GM19324 (cell line): ENCODE measurements around the gene PGAM1.
A peak's percentile ranks its signal among the peaks of the same experiment; 100 is the strongest.
"Not testable (repeated sequence)": the region's sequence is repeated elsewhere in the genome, so short reads cannot be mapped to it uniquely, and the experiment has no call there.

Source experiments
- ATAC-seq: cut with Tn5 transposase; IDR thresholded peaks from one replicate; pipeline ENCODE4 v1.9.1; 2021; ENCODE audit warnings: mild to moderate bottlenecking, moderate library complexity; ENCODE audit not compliant: unreplicated experiment, low FRiP score

Gene PGAM1

GRCh38 chr10:97425964-97426775 is at the start of gene PGAM1:
PGAM1 (plus strand) TSS chr10:97426191; CDS start chr10:97426308, 117 bp downstream.
- peak; percentile 92 for ATAC-seq

GRCh38 chr10:97376413-97376812 is 49.6 kb upstream of the PGAM1 start:
- ATAC-seq, result no peak

- no peak for ATAC-seq
These were observed 46.8 kb upstream of the PGAM1 start for GRCh38 chr10:97378933-97379921.

GRCh38 chr10:97380516-97380915 is 45.5 kb upstream of the PGAM1 start:
- ATAC-seq, result no peak

GRCh38 chr10:97381626-97382025 is 44.4 kb upstream of the PGAM1 start:
- no peak for ATAC-seq

GRCh38 chr10:97383159-97383558 is 42.8 kb upstream of the PGAM1 start:
- ATAC-seq, result no peak

GRCh38 chr10:97384156-97384555 is 41.8 kb upstream of the PGAM1 start:
- no peak for ATAC-seq

GRCh38 chr10:97384641-97385040 is 41.4 kb upstream of the PGAM1 start:
- no peak for ATAC-seq

- no peak for ATAC-seq
These were observed 40.4 kb upstream of the PGAM1 start for GRCh38 chr10:97385565-97385964.

GRCh38 chr10:97388152-97388551 is 37.8 kb upstream of the PGAM1 start:
- no peak for ATAC-seq

- ATAC-seq, result no peak
These were observed 35.9 kb upstream of the PGAM1 start for GRCh38 chr10:97390091-97390490.

GRCh38 chr10:97393034-97393573 is 32.9 kb upstream of the PGAM1 start:
- no peak for ATAC-seq

GRCh38 chr10:97396056-97396455 is 29.9 kb upstream of the PGAM1 start:
- ATAC-seq, result no peak

- no peak for ATAC-seq
These were observed 26.0 kb upstream of the PGAM1 start for GRCh38 chr10:97399843-97400545.

- peak; percentile 96 for ATAC-seq
These were observed 25.1 kb upstream of the PGAM1 start, which contains the start of gene RRP12 for GRCh38 chr10:97400665-97401454. RRP12 (minus strand) TSS chr10:97401340; CDS start chr10:97401231, 109 bp downstream.

GRCh38 chr10:97401455-97401919 is 24.5 kb upstream of the PGAM1 start:
- ATAC-seq, result no peak

- ATAC-seq, result no peak
These were observed 21.9 kb upstream of the PGAM1 start for GRCh38 chr10:97404044-97404443.

- ATAC-seq, result no peak
These were observed 19.9 kb upstream of the PGAM1 start for GRCh38 chr10:97406064-97406463.

GRCh38 chr10:97406483-97406882 is 19.5 kb upstream of the PGAM1 start:
- ATAC-seq, result not testable (repeated sequence)
